Lower lobe of right lung (tissue), 2 donors: Measurements from ENCODE around the gene SEMA3B. TPM values are rescaled to one million over a fixed set of nuclear protein-coding genes. Genes with fewer than 3 reads are reported as not detected.
"Not testable (repeated sequence)": the region's sequence is repeated elsewhere in the genome, so short reads cannot be mapped to it uniquely, and the experiment has no call there.

Experiments used
- ATAC-seq, 2 donors: fragments of 200-7000 bp; cut with Tn5 transposase; one replicate each; pipeline ENCODE4 v1.9.1; 2020 to 2022; ENCODE audit warnings: mild to moderate bottlenecking in 2 of 2, moderate library complexity in 2 of 2
- DNase-seq: peaks from one replicate; pipeline ENCODE4 v3.0.0-alpha.2; 2020
- H3K27ac ChIP-seq: fragments of 200-600 bp; one replicate; pipeline ENCODE4 v1.8.0; 2022
- H3K27me3 ChIP-seq: fragments of 200-600 bp; one replicate; pipeline ENCODE4 v1.8.0; 2022; ENCODE audit warnings: low read depth
- H3K36me3 ChIP-seq: fragments of 200-600 bp; one replicate; pipeline ENCODE4 v1.8.0; 2022; ENCODE audit warnings: mild to moderate bottlenecking
- H3K4me1 ChIP-seq: fragments of 200-600 bp; one replicate; pipeline ENCODE4 v1.8.0; 2022
- H3K4me3 ChIP-seq: fragments of 200-600 bp; one replicate; pipeline ENCODE4 v1.8.0; 2022; ENCODE audit warnings: mild to moderate bottlenecking
- H3K9me3 ChIP-seq: fragments of 200-600 bp; one replicate; pipeline ENCODE4 v1.8.0; 2022
- CTCF ChIP-seq: fragments of 200-600 bp; IDR thresholded peaks from one replicate; pipeline ENCODE4 v1.8.0; 2022; ENCODE audit warnings: antibody characterized with exemption, mild to moderate bottlenecking
- intact Hi-C: fragments of 100-400 bp; cut with DNase I; formaldehyde crosslinking; loops from one replicate; pipeline ENCODE4 v1.11.0; 2022
- total RNA-seq: library from RNA; stranded (reverse); fragmentation: NEBNext Ultra II Directional; extraction: Animal tissue kit (Norgen Biotek cat#: 25700); gene quantifications from one replicate; pipeline ENCODE4 v1.2.1, GENCODE V29; 2021
- donor health status: DM: no; HTN: yes; CAD: no; lungs with severe emphysema.

The SEMA3B gene
- total RNA-seq, 1 donor from 2014 or later = 77.6 TPM

- Histone ChIP-seq H3K27ac (no peak overlapping the region), H3K4me1 (peaks cover 4% of the 10 kb centered on the region), H3K27me3 (peaks cover 22% of the 10 kb centered on the region), H3K36me3 (peaks cover 4% of the 10 kb centered on the region), H3K4me3 (no peak overlapping the region), H3K9me3 (no peaks in the 10 kb centered on the region)
- ATAC-seq (no peak), DNase-seq (no peak)
- intact Hi-C loops = no loop called here
- TF ChIP-seq CTCF = no peak
Measured at GRCh38 chr3:50279255-50280016, 10.5 kb downstream of the SEMA3B start.

- H3K4me1 ChIP-seq, H3K4me3 ChIP-seq, H3K27me3 ChIP-seq, DNase-seq, H3K9me3 ChIP-seq, H3K27ac ChIP-seq, intact Hi-C loops, ATAC-seq: not testable (repeated sequence)
- peaks cover 28% of the 10 kb centered on the region for H3K36me3 ChIP-seq
Measured at GRCh38 chr3:50284121-50284520, 15.2 kb downstream of the SEMA3B start.

- no peaks in the 10 kb centered on the region for H3K27me3 ChIP-seq
- no peaks in the 10 kb centered on the region for H3K9me3 ChIP-seq
- peaks cover 42% of the 10 kb centered on the region for H3K36me3 ChIP-seq
- ATAC-seq (no peak), DNase-seq (no peak)
- TF ChIP-seq CTCF = no peak
- intact Hi-C loops = no loop called here
- no peak overlapping the region for H3K4me3 ChIP-seq
- peaks cover 14% of the 10 kb centered on the region for H3K4me1 ChIP-seq
- H3K27ac ChIP-seq = no peak overlapping the region
Measured at GRCh38 chr3:50286322-50287227, 17.6 kb downstream of the SEMA3B start.

- DNase-seq = no peak
- no peak for TF ChIP-seq CTCF
Measured at GRCh38 chr3:50287262-50287661, 18.3 kb downstream of the SEMA3B start.

GRCh38 chr3:50288387-50289007 is 19.6 kb downstream of the SEMA3B start:
- peaks cover 26% of the 10 kb centered on the region for H3K4me1 ChIP-seq
- H3K9me3 ChIP-seq = no peaks in the 10 kb centered on the region
- DNase-seq = no peak
- no peaks in the 10 kb centered on the region for H3K27me3 ChIP-seq
- H3K4me3 ChIP-seq = no peak overlapping the region
- ATAC-seq = no peak
- no peak overlapping the region for H3K27ac ChIP-seq
- peaks cover 42% of the 10 kb centered on the region for H3K36me3 ChIP-seq
- TF ChIP-seq CTCF = no peak
- intact Hi-C loops = no loop called here

More at GRCh38 chr3:50287262-50287661, 18.3 kb downstream of the SEMA3B start:
- Histone ChIP-seq H3K9me3 (no peaks in the 10 kb centered on the region), H3K4me1 (peaks cover 16% of the 10 kb centered on the region), H3K27ac (no peak overlapping the region), H3K27me3 (no peaks in the 10 kb centered on the region), H3K36me3 (peaks cover 42% of the 10 kb centered on the region), H3K4me3 (no peak overlapping the region)
- no peak for ATAC-seq
- intact Hi-C loops = no loop called here
